ENCODE measurements around the gene FOXD1.

DNA sequence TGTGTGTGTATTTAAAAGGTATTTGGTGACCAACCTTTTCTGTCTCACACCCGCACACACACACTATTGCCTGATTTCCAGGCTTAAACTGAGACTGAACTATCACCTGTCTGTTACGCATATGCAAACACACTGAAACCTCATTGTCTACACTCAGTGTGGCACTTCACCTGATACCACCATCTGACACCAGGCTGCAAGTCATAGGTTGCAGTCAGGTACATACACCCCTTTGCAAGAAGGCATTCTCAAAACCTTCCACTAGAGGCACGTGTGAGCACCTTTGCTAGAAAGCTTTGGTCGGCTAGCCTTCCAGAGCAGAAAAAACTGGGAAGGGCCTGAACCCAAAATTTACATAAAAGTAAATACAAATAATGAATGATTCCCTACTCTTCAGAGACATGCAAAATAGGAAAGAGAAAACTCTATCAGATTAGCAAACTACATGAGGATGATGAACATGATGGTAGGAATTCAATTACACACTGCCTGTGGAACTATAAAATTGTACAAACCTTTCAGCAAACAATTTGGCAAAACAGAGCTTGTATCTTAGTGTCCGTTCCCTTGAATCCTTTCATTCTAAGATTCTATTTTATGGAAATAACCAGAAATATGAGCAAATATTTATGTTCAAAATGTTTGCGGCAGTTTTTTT is 5.9 kb upstream of the FOXD1 start:
- TF ChIP-seq, protein P1, sequence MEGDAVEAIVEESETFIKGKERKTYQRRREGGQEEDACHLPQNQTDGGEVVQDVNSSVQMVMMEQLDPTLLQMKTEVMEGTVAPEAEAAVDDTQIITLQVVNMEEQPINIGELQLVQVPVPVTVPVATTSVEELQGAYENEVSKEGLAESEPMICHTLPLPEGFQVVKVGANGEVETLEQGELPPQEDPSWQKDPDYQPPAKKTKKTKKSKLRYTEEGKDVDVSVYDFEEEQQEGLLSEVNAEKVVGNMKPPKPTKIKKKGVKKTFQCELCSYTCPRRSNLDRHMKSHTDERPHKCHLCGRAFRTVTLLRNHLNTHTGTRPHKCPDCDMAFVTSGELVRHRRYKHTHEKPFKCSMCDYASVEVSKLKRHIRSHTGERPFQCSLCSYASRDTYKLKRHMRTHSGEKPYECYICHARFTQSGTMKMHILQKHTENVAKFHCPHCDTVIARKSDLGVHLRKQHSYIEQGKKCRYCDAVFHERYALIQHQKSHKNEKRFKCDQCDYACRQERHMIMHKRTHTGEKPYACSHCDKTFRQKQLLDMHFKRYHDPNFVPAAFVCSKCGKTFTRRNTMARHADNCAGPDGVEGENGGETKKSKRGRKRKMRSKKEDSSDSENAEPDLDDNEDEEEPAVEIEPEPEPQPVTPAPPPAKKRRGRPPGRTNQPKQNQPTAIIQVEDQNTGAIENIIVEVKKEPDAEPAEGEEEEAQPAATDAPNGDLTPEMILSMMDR (IDR thresholded peaks at IDR 0.05): peak; percentile 36 to 69 (median 50)
- no peak for TF ChIP-seq POLR2A (IDR thresholded peaks at IDR 0.05)
